Colonic mucosa (tissue), 4 donors: ENCODE measurements around the gene SORCS1. TPM values are rescaled to one million over a fixed set of nuclear protein-coding genes. Genes with fewer than 3 reads are reported as not detected.

Experiments used
- DNase-seq: peaks from one replicate; pipeline ENCODE4 v3.0.0-alpha.2; 2020
- H3K27ac ChIP-seq: fragments of 200-600 bp; one replicate; pipeline ENCODE4 v1.8.0; 2021
- H3K27me3 ChIP-seq: fragments of 200-600 bp; one replicate; pipeline ENCODE4 v1.8.0; 2021
- H3K36me3 ChIP-seq: fragments of 200-600 bp; one replicate; pipeline ENCODE4 v1.8.0; 2021
- H3K4me1 ChIP-seq: fragments of 200-600 bp; one replicate; pipeline ENCODE4 v1.8.0; 2021; ENCODE audit warnings: mild to moderate bottlenecking
- H3K4me3 ChIP-seq: fragments of 200-600 bp; one replicate; pipeline ENCODE4 v1.8.0; 2021
- H3K9ac ChIP-seq, 2 donors: one replicate each; pipeline ENCODE4 v1.7.0; 2013; ENCODE audit warnings: control low read depth in 2 of 2, low read depth in 2 of 2, low read length in 2 of 2
- H3K9me3 ChIP-seq: fragments of 200-600 bp; one replicate; pipeline ENCODE4 v1.8.0; 2021
- CTCF ChIP-seq: fragments of 200-600 bp; IDR thresholded peaks from one replicate; pipeline ENCODE4 v1.8.0; 2022; ENCODE audit warnings: antibody characterized with exemption, mild to moderate bottlenecking
- intact Hi-C: fragments of 100-400 bp; cut with DNase I; formaldehyde crosslinking; loops from one replicate; pipeline ENCODE4 v1.14.1; 2022
- total RNA-seq, 2 donors: library from RNA; stranded (reverse); fragmentation: NEBNext Ultra II Directional in 1 of 2; extraction: Animal tissue kit (Norgen Biotek cat#: 25700) in 1 of 2; gene quantifications; one replicate each; pipeline ENCODE4 v1.2.1, GENCODE V29; 2021
- donor health status: healthy.
- donor health status: DM: no; HTN: no; CAD: no.
- donor health status: DM: no; HTN: no; CAD: no.

SORCS1 gene
- total RNA-seq, 2 donors from 2014 or later: 0.40 to 1.6 TPM

GRCh38 chr10:106757521-106757920, 407.0 kb downstream of the SORCS1 start:
- Histone ChIP-seq H3K9ac (no peak overlapping the region), H3K36me3 (no peaks in the 10 kb centered on the region), H3K27ac (no peak overlapping the region), H3K4me1 (no peaks in the 10 kb centered on the region), H3K4me3 (no peak overlapping the region), H3K27me3 (no peaks in the 10 kb centered on the region), H3K9me3 (no peaks in the 10 kb centered on the region)
- no peak for DNase-seq
- intact Hi-C loops: no loop called here
- TF ChIP-seq CTCF: no peak

GRCh38 chr10:106751091-106751490, 413.4 kb downstream of the SORCS1 start:
- no peak for DNase-seq
- intact Hi-C loops: no loop called here
- no peaks in the 10 kb centered on the region for H3K9me3 ChIP-seq
- no peak for TF ChIP-seq CTCF
- H3K27ac ChIP-seq: no peak overlapping the region
- H3K27me3 ChIP-seq: no peaks in the 10 kb centered on the region
- no peak overlapping the region for H3K4me3 ChIP-seq
- H3K4me1 ChIP-seq: no peaks in the 10 kb centered on the region
- no peak overlapping the region for H3K9ac ChIP-seq
- H3K36me3 ChIP-seq: no peaks in the 10 kb centered on the region

GRCh38 chr10:106746868-106747267, 417.6 kb downstream of the SORCS1 start:
- H3K9me3 ChIP-seq: no peaks in the 10 kb centered on the region
- H3K27ac ChIP-seq: no peak overlapping the region
- no peaks in the 10 kb centered on the region for H3K4me1 ChIP-seq
- DNase-seq: no peak
- H3K27me3 ChIP-seq: no peaks in the 10 kb centered on the region
- H3K4me3 ChIP-seq: no peak overlapping the region
- no peaks in the 10 kb centered on the region for H3K36me3 ChIP-seq
- H3K9ac ChIP-seq: no peak overlapping the region
- intact Hi-C loops: no loop called here
- no peak for TF ChIP-seq CTCF

GRCh38 chr10:106741006-106741530, 423.4 kb downstream of the SORCS1 start:
- Histone ChIP-seq H3K27ac (no peak overlapping the region), H3K9me3 (no peaks in the 10 kb centered on the region), H3K4me1 (no peaks in the 10 kb centered on the region), H3K27me3 (no peaks in the 10 kb centered on the region), H3K36me3 (no peaks in the 10 kb centered on the region), H3K4me3 (no peak overlapping the region), H3K9ac (no peak overlapping the region)
- no peak for TF ChIP-seq CTCF
- DNase-seq: no peak
- intact Hi-C loops: no loop called here

GRCh38 chr10:106740071-106740470, 424.4 kb downstream of the SORCS1 start:
- H3K36me3 ChIP-seq: no peaks in the 10 kb centered on the region
- no peaks in the 10 kb centered on the region for H3K4me1 ChIP-seq
- H3K9ac ChIP-seq: no peak overlapping the region
- no peak for TF ChIP-seq CTCF
- intact Hi-C loops: no loop called here
- no peak overlapping the region for H3K27ac ChIP-seq
- no peak for DNase-seq
- no peaks in the 10 kb centered on the region for H3K27me3 ChIP-seq
- no peaks in the 10 kb centered on the region for H3K9me3 ChIP-seq
- H3K4me3 ChIP-seq: no peak overlapping the region
